Measurements from ENCODE around the gene DNTT. TPM values are rescaled to one million over a fixed set of nuclear protein-coding genes. Genes with fewer than 3 reads are reported as not detected.

Gene DNTT
- total RNA-seq (2014; rRNA removed; shearing (Covaris generic)) = not detected in 2 replicates
- not detected in 2 replicates for polyA plus RNA-seq (2016; fragmentation: Nextera tagmentation; extraction: Ambion mirVana)

DNA sequence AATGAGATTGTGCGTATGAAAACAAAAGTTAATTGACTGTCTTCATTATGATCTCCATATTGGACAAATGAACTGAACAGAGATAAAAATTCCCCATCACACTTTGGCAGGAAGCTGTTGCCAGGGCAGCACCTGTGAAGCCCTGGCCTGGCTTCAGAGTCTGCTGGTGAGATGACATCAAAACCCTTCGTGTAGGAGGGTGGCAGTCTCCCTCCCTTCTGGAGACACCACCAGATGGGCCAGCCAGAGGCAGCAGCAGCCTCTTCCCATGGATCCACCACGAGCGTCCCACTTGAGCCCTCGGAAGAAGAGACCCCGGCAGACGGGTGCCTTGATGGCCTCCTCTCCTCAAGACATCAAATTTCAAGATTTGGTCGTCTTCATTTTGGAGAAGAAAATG is at the start of gene DNTT:
TSS of gene DNTT (plus strand) at position 205 of the 400 bp plus-strand sequence. CDS start at position 269, 64 bp downstream.
- H3K27ac ChIP-seq = no peak within 1 kb of the TSS
- H3K4me2 ChIP-seq (ENCODE audit: unreplicated experiment) = no peak within 1 kb of the TSS
- H3K9me3 ChIP-seq (ENCODE audit: low read depth) = no peaks in the 10 kb centered on the region
- H3K4me1 ChIP-seq (ENCODE audit: insufficient read depth) = no peaks in the 10 kb centered on the region
- no peaks in the 10 kb centered on the region for H3F3A ChIP-seq (ENCODE audit: insufficient read depth)
- H4K20me1 ChIP-seq (ENCODE audit: insufficient read depth) = no peaks in the 10 kb centered on the region
- DNase-seq = no peak
- H2AFZ ChIP-seq = no peak within 1 kb of the TSS
- in situ Hi-C loops (cut with MboI) = no loop called here
- H3K36me3 ChIP-seq (ENCODE audit: low read depth) = no peaks in the 10 kb centered on the region
- peaks cover 11% of the 10 kb centered on the region; the same call in 1 of the 2 replicates for H3K27me3 ChIP-seq (replicated peaks; ENCODE audit: insufficient read depth)
- no peak within 1 kb of the TSS for H3K9ac ChIP-seq
- no peaks in the 10 kb centered on the region for H3K79me2 ChIP-seq (ENCODE audit: insufficient read depth)
- TF ChIP-seq EZH2 (IDR thresholded peaks at IDR 0.05; ENCODE audit: insufficient read depth, poor library complexity, severe bottlenecking) = no peak
- no peak for TF ChIP-seq EZH2phosphoT487 (IDR thresholded peaks at IDR 0.05; ENCODE audit: insufficient read depth, low read depth)
- no peaks in the 10 kb centered on the region for H3K9me2 ChIP-seq (ENCODE audit: insufficient read depth)
- 40 to 42% methylated on average over 8 of the region's 8 CpGs for WGBS, 2 experiments (ENCODE audit: low coverage in 1 of 2, low lambda C conversion rate in 2 of 2, missing lambda C conversion rate in 2 of 2)
- no peak within 1 kb of the TSS for H3K4me3 ChIP-seq

DNA sequence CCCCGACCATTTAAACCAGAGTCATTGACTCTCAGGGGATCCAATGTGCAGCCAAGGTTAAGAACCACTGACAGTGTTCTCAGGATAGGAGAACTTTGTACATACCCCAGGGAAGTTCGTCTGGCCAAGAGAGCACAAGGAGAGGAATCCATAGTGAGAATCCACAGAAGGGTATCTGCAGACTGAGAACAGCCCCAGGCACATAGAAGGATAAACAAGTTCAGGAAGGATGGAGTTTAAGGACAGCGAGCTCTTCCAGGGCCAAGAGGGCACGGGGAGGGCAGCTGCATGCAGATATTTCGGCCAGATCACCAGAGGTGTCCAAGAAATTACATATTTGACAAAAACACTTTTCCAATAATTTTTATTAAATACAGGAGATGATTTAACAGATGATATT is 49.3 kb upstream of the DNTT start:
- Histone ChIP-seq H2AFZ (no peak overlapping the region), H3K4me1 (ENCODE audit: insufficient read depth) (no peaks in the 10 kb centered on the region), H3K79me2 (ENCODE audit: insufficient read depth) (no peaks in the 10 kb centered on the region), H3K27ac (no peak overlapping the region), H3K4me2 (ENCODE audit: unreplicated experiment) (no peak overlapping the region), H3K4me3 (no peak overlapping the region), H3K9ac (no peak overlapping the region), H4K20me1 (ENCODE audit: insufficient read depth) (no peaks in the 10 kb centered on the region), H3F3A (ENCODE audit: insufficient read depth) (no peaks in the 10 kb centered on the region), H3K9me3 (ENCODE audit: low read depth) (no peaks in the 10 kb centered on the region), H3K9me2 (ENCODE audit: insufficient read depth) (no peaks in the 10 kb centered on the region), H3K27me3 (replicated peaks; ENCODE audit: insufficient read depth) (no peaks in the 10 kb centered on the region), H3K36me3 (ENCODE audit: low read depth) (no peaks in the 10 kb centered on the region)
- DNase-seq = no peak
- 28 to 29% methylated on average over 5 of the region's 5 CpGs for WGBS, 2 experiments (ENCODE audit: low coverage in 1 of 2, low lambda C conversion rate in 2 of 2, missing lambda C conversion rate in 2 of 2)
- TF ChIP-seq EZH2 (IDR thresholded peaks at IDR 0.05; ENCODE audit: insufficient read depth, poor library complexity, severe bottlenecking) (no peak), EZH2phosphoT487 (IDR thresholded peaks at IDR 0.05; ENCODE audit: insufficient read depth, low read depth) (no peak)
- in situ Hi-C loops (cut with MboI) = no loop called here

DNA sequence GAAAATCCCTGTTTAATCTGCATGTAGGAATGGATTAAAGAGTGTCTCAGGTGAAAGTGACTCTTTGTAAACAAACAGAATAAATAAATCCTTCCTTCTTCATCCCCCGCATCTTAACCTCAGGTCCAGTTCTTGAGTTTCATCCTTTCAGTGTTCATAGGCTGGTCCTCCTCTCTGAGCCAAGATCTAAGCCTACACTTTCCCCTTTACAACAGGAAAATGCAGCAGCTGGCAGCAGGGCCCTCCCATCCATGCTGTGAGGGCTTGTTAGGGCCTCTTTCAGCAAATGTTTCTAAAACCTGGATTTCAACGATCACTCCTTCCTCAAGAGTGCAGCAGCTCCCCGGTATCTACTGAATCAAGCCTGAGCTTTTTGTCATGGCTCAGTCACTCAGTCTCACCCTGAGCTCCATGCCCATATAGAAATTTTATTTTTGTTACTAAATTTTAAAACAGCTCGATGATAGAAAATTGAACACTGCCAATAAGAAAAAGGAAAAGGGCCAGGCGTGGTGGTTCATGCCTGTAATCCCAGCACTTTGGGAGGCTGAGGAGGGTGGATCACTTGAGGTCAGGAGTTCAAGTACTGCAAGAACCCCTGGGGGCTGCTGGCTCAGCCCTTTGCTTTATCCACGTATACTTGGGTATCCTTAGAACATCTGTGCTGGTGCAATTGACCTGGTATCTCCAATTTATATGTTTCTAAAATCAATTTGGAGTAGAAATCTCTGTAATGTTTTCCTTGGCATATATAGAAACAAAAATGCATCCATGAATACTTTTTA is 48.5 kb upstream of the DNTT start:
- 41 to 44% methylated on average over 6 of the region's 6 CpGs for WGBS, 2 experiments (ENCODE audit: low coverage in 1 of 2, low lambda C conversion rate in 2 of 2, missing lambda C conversion rate in 2 of 2)
- in situ Hi-C loops (cut with MboI) = no loop called here

GRCh38 chr10:96257944-96258343 is 46.3 kb upstream of the DNTT start:
- no peaks in the 10 kb centered on the region for H3K9me2 ChIP-seq (ENCODE audit: insufficient read depth)
- no peaks in the 10 kb centered on the region for H3K79me2 ChIP-seq (ENCODE audit: insufficient read depth)
- in situ Hi-C loops (cut with MboI) = no loop called here
- WGBS, 2 experiments (ENCODE audit: low coverage in 1 of 2, low lambda C conversion rate in 2 of 2, missing lambda C conversion rate in 2 of 2) = 33 to 35% methylated on average over 4 of the region's 4 CpGs
- H3K4me2 ChIP-seq (ENCODE audit: unreplicated experiment) = no peak overlapping the region
- H3F3A ChIP-seq (ENCODE audit: insufficient read depth) = no peaks in the 10 kb centered on the region
- no peaks in the 10 kb centered on the region for H3K27me3 ChIP-seq (replicated peaks; ENCODE audit: insufficient read depth)
- no peak overlapping the region for H3K9ac ChIP-seq
- H3K27ac ChIP-seq = no peak overlapping the region
- H2AFZ ChIP-seq = no peak overlapping the region
- no peak for TF ChIP-seq EZH2phosphoT487 (IDR thresholded peaks at IDR 0.05; ENCODE audit: insufficient read depth, low read depth)
- DNase-seq = no peak
- no peaks in the 10 kb centered on the region for H4K20me1 ChIP-seq (ENCODE audit: insufficient read depth)
- H3K4me3 ChIP-seq = no peak overlapping the region
- no peaks in the 10 kb centered on the region for H3K4me1 ChIP-seq (ENCODE audit: insufficient read depth)
- no peaks in the 10 kb centered on the region for H3K36me3 ChIP-seq (ENCODE audit: low read depth)
- no peaks in the 10 kb centered on the region for H3K9me3 ChIP-seq (ENCODE audit: low read depth)

More for the DNA sequence above, 48.5 kb upstream of the DNTT start:
- no peaks in the 10 kb centered on the region for H4K20me1 ChIP-seq (ENCODE audit: insufficient read depth)
- no peaks in the 10 kb centered on the region for H3K9me2 ChIP-seq (ENCODE audit: insufficient read depth)
- H3K27ac ChIP-seq = no peak overlapping the region
- no peaks in the 10 kb centered on the region for H3K9me3 ChIP-seq (ENCODE audit: low read depth)
- no peak for TF ChIP-seq EZH2 (IDR thresholded peaks at IDR 0.05; ENCODE audit: insufficient read depth, poor library complexity, severe bottlenecking)
- TF ChIP-seq EZH2phosphoT487 (IDR thresholded peaks at IDR 0.05; ENCODE audit: insufficient read depth, low read depth) = no peak
- H3K79me2 ChIP-seq (ENCODE audit: insufficient read depth) = no peaks in the 10 kb centered on the region
- no peaks in the 10 kb centered on the region for H3K36me3 ChIP-seq (ENCODE audit: low read depth)
- H3F3A ChIP-seq (ENCODE audit: insufficient read depth) = no peaks in the 10 kb centered on the region
- DNase-seq = no peak
- H2AFZ ChIP-seq = no peak overlapping the region
- no peak overlapping the region for H3K4me3 ChIP-seq
- no peaks in the 10 kb centered on the region for H3K4me1 ChIP-seq (ENCODE audit: insufficient read depth)
- H3K27me3 ChIP-seq (replicated peaks; ENCODE audit: insufficient read depth) = no peaks in the 10 kb centered on the region
- no peak overlapping the region for H3K9ac ChIP-seq
- no peak overlapping the region for H3K4me2 ChIP-seq (ENCODE audit: unreplicated experiment)

Measured in GM23248 (cell line).